ENCODE measurements around the gene PCGF1. TPM values are rescaled to one million over a fixed set of nuclear protein-coding genes. Genes with fewer than 3 reads are reported as not detected.
A peak's percentile ranks its signal among the peaks of the same experiment; 100 is the strongest.

PCGF1 gene
- total and polyA plus RNA-seq, 4 donors: 8.0 to 17.5 (median 14.6) TPM

- 1 to 2% methylated on average over 41 of the region's 41 CpGs for whole genome bisulfite sequencing, 2 donors
- H3K4me1 ChIP-seq (ENCODE audit: control insufficient read depth in 1 of 2, insufficient read depth in 2 of 2, low read length in 2 of 2): no peaks in the 10 kb centered on the region
- ATAC-seq (ENCODE audit: low FRiP score): no peak
- no peaks in the 10 kb centered on the region for H3K27me3 ChIP-seq (ENCODE audit: control insufficient read depth in 1 of 2, insufficient read depth in 2 of 2, low read length in 1 of 2)
- DNase-seq: no peak
- no peaks in the 10 kb centered on the region for H3K9me3 ChIP-seq (ENCODE audit: control insufficient read depth, low read length)
- intact Hi-C loops (cut with DNase I): no loop called here
- no peaks in the 10 kb centered on the region for H3K36me3 ChIP-seq (ENCODE audit: control insufficient read depth in 1 of 2, insufficient read depth in 2 of 2, low read length in 1 of 2)
- no peak overlapping the region for H3K4me3 ChIP-seq (ENCODE audit: low read length in 2 of 2)
- no peak overlapping the region for H3K27ac ChIP-seq (ENCODE audit: low read depth in 1 of 2, low read length in 2 of 2)
Measured at GRCh38 chr2:74498500-74499266, 8.8 kb downstream of the PCGF1 start.

- H3K4me3 ChIP-seq (ENCODE audit: low read length in 2 of 2): no peak overlapping the region
- H3K4me1 ChIP-seq (ENCODE audit: control insufficient read depth in 1 of 2, insufficient read depth in 2 of 2, low read length in 2 of 2): no peaks in the 10 kb centered on the region
- no peaks in the 10 kb centered on the region for H3K36me3 ChIP-seq (ENCODE audit: control insufficient read depth in 1 of 2, insufficient read depth in 2 of 2, low read length in 1 of 2)
- peak in 1 of 2 donors; percentile 70 for DNase-seq
- intact Hi-C loops (cut with DNase I): no loop called here
- ATAC-seq (ENCODE audit: low FRiP score): peak; percentile 41
- H3K27me3 ChIP-seq (ENCODE audit: control insufficient read depth in 1 of 2, insufficient read depth in 2 of 2, low read length in 1 of 2): no peaks in the 10 kb centered on the region
- H3K9me3 ChIP-seq (ENCODE audit: control insufficient read depth, low read length): no peaks in the 10 kb centered on the region
- H3K27ac ChIP-seq (ENCODE audit: low read depth in 1 of 2, low read length in 2 of 2): no peak overlapping the region
- 2% methylated on average over 61 of the region's 61 CpGs for WGBS, 2 donors
Measured at GRCh38 chr2:74497777-74498499, 9.6 kb downstream of the PCGF1 start.

DNA sequence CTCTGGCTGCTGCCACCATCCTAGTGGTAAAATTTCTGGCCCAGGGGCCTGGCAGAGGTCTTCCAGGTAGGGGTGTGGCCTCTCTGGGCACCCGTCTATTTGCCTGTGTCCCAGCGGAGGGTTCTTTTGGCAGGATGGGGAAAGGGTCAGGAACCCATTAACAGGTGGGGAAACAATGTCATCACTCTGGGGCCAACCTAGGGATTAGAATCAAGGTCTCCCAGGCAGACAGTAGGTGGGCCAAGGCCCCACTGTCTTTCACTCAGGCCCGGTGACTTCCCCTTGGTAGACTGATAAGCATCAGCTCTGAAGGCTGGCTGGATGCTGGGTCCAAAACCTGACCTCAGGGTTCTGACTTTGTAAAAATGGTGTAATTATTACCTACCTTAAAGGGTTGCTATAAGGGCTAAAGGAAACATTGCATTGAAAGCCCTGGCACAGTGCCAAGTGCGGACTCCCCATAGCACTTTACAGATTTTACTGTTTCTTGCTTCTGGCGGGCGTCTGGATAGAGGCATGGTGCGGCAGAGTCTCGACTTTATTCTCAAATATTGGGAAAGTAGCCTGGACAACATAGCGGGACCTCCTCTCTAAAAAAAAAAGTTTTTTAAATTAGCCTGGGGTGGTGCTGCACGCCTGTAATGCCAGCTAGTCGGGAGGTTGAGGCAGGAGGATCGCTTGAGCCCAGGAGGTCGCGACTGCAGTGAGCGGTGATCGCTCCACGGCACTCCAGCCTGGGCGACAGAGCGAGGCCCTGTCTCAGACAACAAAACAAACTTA, 10.3 kb downstream of the PCGF1 start:
- intact Hi-C loops (cut with DNase I): no loop called here
- ATAC-seq (ENCODE audit: low FRiP score) (no peak), DNase-seq (peak in 1 of 2 donors; percentile 34)
- Histone ChIP-seq H3K27ac (ENCODE audit: low read depth in 1 of 2, low read length in 2 of 2) (no peak overlapping the region), H3K36me3 (ENCODE audit: control insufficient read depth in 1 of 2, insufficient read depth in 2 of 2, low read length in 1 of 2) (no peaks in the 10 kb centered on the region), H3K4me3 (ENCODE audit: low read length in 2 of 2) (no peak overlapping the region), H3K27me3 (ENCODE audit: control insufficient read depth in 1 of 2, insufficient read depth in 2 of 2, low read length in 1 of 2) (no peaks in the 10 kb centered on the region), H3K4me1 (ENCODE audit: control insufficient read depth in 1 of 2, insufficient read depth in 2 of 2, low read length in 2 of 2) (no peaks in the 10 kb centered on the region), H3K9me3 (ENCODE audit: control insufficient read depth, low read length) (no peaks in the 10 kb centered on the region)
- WGBS, 2 donors: 43% methylated on average over 19 of the region's 19 CpGs

DNA sequence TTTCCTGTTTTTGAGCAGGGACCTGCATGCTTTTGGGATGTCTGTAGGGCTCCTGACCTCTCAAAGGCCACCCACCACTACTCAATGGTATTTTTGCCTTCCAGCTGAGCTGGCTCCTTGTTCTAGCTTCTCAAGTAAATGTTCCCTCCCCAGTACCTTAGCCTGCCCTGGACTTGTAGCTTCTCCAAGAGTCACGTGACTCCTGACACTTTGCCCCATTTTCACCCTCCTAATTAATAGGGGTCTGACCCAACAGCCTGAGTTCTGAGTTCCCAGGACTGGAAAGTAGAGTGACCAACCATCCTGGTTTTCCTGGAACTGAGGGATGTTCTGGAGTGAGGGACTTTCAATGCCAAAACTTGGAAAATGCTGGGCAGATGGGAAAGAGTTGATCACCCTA, 12.1 kb downstream of the PCGF1 start:
- WGBS, 2 donors: 83 to 96% methylated on average over 1 of the region's 1 CpG
- Histone ChIP-seq H3K27ac (ENCODE audit: low read depth in 1 of 2, low read length in 2 of 2) (no peak overlapping the region), H3K36me3 (ENCODE audit: control insufficient read depth in 1 of 2, insufficient read depth in 2 of 2, low read length in 1 of 2) (peaks cover 0 to 11% of the 10 kb centered on the region in 2 donors), H3K27me3 (ENCODE audit: control insufficient read depth in 1 of 2, insufficient read depth in 2 of 2, low read length in 1 of 2) (no peaks in the 10 kb centered on the region), H3K4me1 (ENCODE audit: control insufficient read depth in 1 of 2, insufficient read depth in 2 of 2, low read length in 2 of 2) (no peaks in the 10 kb centered on the region), H3K9me3 (ENCODE audit: control insufficient read depth, low read length) (no peaks in the 10 kb centered on the region), H3K4me3 (ENCODE audit: low read length in 2 of 2) (no peak overlapping the region)
- DNase-seq (no peak), ATAC-seq (ENCODE audit: low FRiP score) (no peak)
- intact Hi-C loops (cut with DNase I): no loop called here

DNA sequence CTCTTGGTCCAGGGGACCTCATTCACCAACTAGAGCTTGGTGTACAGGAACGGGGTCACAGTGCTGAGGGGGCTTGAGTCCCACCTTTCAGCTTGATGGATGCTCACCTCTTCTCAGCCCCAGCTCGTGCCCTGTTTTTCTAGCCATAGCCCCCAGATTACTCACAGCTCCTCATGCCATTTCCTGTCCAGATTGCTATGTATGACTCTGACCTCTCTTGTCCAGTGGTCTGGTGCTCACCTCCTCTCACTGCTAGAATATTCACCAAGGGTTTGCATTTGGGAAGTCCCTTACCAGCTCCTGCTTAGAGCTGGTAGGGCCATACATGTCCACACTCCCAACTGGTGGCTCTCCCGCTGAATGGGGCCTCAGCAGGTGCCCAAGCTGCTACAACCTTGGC, 13.9 kb downstream of the PCGF1 start:
- Histone ChIP-seq H3K27ac (ENCODE audit: low read depth in 1 of 2, low read length in 2 of 2) (no peak overlapping the region), H3K4me1 (ENCODE audit: control insufficient read depth in 1 of 2, insufficient read depth in 2 of 2, low read length in 2 of 2) (no peaks in the 10 kb centered on the region), H3K4me3 (ENCODE audit: low read length in 2 of 2) (no peak overlapping the region), H3K9me3 (ENCODE audit: control insufficient read depth, low read length) (no peaks in the 10 kb centered on the region), H3K27me3 (ENCODE audit: control insufficient read depth in 1 of 2, insufficient read depth in 2 of 2, low read length in 1 of 2) (no peaks in the 10 kb centered on the region), H3K36me3 (ENCODE audit: control insufficient read depth in 1 of 2, insufficient read depth in 2 of 2, low read length in 1 of 2) (peaks cover 0 to 13% of the 10 kb centered on the region in 2 donors)
- DNase-seq (no peak), ATAC-seq (ENCODE audit: low FRiP score) (no peak)
- 82 to 87% methylated on average over 3 of the region's 3 CpGs for WGBS, 2 donors
- intact Hi-C loops (cut with DNase I): no loop called here

- ATAC-seq (ENCODE audit: low FRiP score) (no peak), DNase-seq (peak in 1 of 2 donors; percentile 20)
- intact Hi-C loops (cut with DNase I): no loop called here
- Histone ChIP-seq H3K27me3 (ENCODE audit: control insufficient read depth in 1 of 2, insufficient read depth in 2 of 2, low read length in 1 of 2) (no peaks in the 10 kb centered on the region), H3K27ac (ENCODE audit: low read depth in 1 of 2, low read length in 2 of 2) (no peak overlapping the region), H3K36me3 (ENCODE audit: control insufficient read depth in 1 of 2, insufficient read depth in 2 of 2, low read length in 1 of 2) (peaks cover 0 to 13% of the 10 kb centered on the region in 2 donors), H3K4me3 (ENCODE audit: low read length in 2 of 2) (no peak overlapping the region), H3K9me3 (ENCODE audit: control insufficient read depth, low read length) (no peaks in the 10 kb centered on the region), H3K4me1 (ENCODE audit: control insufficient read depth in 1 of 2, insufficient read depth in 2 of 2, low read length in 2 of 2) (no peaks in the 10 kb centered on the region)
- 91 to 98% methylated on average over 12 of the region's 12 CpGs for WGBS, 2 donors
Measured at GRCh38 chr2:74491648-74492544, 15.6 kb downstream of the PCGF1 start.

DNA sequence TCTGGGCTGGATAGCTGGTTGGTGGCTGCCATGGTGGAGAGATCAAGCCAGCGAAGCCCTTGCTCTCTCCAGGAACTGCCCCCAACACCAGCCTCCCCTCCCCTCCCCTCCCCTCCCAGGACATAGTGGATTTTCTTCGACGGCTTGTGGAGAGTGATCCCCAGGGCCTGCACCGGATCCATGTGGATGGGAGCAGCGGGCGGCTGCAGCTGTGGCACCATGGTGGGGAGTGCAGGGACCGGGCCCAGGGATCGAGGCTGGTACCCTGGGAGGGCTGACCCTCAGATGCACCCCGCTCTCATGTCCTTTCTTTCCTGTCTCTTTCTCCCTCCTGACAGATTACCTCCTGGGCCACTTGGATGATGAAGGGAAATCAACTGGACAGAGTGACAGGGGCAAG, 17.6 kb downstream of the PCGF1 start:
- Histone ChIP-seq H3K9me3 (ENCODE audit: control insufficient read depth, low read length) (no peaks in the 10 kb centered on the region), H3K27ac (ENCODE audit: low read depth in 1 of 2, low read length in 2 of 2) (no peak overlapping the region), H3K36me3 (ENCODE audit: control insufficient read depth in 1 of 2, insufficient read depth in 2 of 2, low read length in 1 of 2) (peaks cover 0 to 13% of the 10 kb centered on the region in 2 donors), H3K27me3 (ENCODE audit: control insufficient read depth in 1 of 2, insufficient read depth in 2 of 2, low read length in 1 of 2) (no peaks in the 10 kb centered on the region), H3K4me1 (ENCODE audit: control insufficient read depth in 1 of 2, insufficient read depth in 2 of 2, low read length in 2 of 2) (no peaks in the 10 kb centered on the region), H3K4me3 (ENCODE audit: low read length in 2 of 2) (no peak overlapping the region)
- no peak for ATAC-seq (ENCODE audit: low FRiP score)
- peak in 1 of 2 donors; percentile 11 for DNase-seq
- WGBS, 2 donors: 94 to 96% methylated on average over 9 of the region's 9 CpGs
- intact Hi-C loops (cut with DNase I): no loop called here

All from aorta (tissue), 5 donors.